ENCODE data around the gene TUBA3D.
A peak's percentile ranks its signal among the peaks of the same experiment; 100 is the strongest.
"Not testable (repeated sequence)": the region's sequence is repeated elsewhere in the genome, so short reads cannot be mapped to it uniquely, and the experiment has no call there.

TUBA3D gene

DNA sequence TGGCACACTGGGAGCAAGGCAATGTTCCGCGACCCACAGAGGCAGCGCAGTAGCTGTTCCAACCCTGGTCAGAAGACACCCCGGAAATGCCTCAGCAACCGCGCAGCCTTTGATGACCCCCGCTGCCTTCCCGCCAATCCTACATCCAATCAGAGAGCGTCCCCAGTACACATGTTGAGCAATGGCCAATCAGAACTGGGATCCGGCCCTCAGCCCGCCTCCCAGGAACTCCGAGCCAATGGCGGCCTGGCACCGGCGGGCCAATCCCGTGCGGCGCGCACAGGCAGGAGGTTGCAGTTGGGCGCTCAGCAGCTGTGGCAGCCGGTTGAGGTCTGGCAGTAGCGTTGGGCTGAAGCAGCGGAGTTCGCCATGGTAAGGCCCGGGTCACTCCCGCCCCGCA, at the start of gene TUBA3D:
Gene TUBA3D, plus strand, starts transcription at position 289 of the 400 bp plus-strand sequence. Its CDS starts 81 bp downstream, at position 370.
- no peak for DNase-seq

DNA sequence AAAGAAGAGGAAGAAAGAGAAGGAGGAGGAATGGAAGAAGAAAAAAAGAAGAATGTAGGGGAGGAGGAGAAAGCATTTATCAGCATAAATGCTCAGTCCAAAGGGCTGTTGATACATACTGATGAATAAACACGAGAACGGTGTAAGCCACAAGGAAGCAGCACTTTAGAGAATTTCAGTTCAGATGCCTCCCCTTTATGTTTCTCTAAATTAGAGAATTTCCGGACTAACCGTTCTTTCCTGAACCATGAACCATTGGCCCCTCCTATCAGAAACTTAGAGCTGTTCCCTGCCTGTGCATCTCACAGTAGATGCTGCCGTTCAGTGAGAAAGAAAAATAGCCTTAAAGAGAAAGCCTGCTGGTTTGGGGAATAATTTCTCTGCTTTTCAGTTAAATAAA, 49.2 kb upstream of the TUBA3D start:
- DNase-seq: no peak

DNA sequence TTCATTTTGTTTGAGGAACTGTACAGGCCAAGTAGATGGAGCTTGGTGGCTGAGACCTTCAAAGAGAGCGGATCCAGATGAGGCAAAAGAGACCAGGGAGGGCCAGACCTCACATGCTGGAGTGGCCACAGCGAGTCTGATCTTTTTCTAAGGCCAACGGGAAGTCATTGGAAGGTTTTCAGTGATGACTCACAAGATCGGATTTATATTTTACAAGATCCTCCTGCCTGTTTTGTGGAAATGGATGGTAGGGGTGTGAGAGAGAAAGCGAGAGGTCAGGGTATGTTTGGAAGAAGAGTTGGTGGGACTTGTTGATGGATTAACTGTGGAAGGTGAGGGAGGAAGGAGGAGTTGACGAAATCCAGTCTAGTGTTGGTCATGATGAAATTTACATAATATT, 44.6 kb upstream of the TUBA3D start:
- no peak for DNase-seq

DNA sequence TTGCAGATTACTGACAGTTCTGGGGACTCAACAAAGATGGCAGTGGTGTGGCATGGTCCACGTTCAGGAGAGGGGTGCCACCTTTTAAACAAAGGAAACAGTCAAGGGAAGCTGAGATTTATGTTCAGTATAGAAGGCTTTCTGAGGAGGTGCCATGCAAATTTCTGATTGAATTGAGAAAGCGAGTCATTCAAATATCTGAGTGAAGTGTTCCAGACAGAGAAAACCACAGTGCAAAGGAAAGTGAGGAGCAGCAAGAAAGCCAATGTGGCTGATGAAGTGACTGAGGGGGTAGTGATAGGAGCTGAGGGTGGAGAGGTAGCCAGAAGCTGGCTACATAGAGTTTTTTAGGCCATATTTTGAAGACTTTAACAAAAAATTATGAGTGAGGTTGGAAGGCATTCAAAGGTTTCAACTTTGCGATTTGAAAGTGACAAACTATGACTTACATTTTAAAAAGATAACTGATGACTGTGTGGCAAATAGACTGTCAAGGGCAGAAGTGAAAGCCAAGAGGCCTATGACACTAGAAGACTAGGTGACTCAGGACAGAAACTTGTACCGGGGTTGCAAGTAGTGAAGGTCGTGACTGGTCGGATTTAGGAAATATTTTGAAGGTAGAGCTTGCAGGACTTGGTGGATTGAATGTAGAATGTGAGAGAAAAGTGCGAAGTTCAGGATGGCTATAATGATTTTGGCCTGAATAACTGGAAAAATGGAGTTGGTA, 35.0 kb upstream of the TUBA3D start:
- not testable (repeated sequence) for DNase-seq

DNA sequence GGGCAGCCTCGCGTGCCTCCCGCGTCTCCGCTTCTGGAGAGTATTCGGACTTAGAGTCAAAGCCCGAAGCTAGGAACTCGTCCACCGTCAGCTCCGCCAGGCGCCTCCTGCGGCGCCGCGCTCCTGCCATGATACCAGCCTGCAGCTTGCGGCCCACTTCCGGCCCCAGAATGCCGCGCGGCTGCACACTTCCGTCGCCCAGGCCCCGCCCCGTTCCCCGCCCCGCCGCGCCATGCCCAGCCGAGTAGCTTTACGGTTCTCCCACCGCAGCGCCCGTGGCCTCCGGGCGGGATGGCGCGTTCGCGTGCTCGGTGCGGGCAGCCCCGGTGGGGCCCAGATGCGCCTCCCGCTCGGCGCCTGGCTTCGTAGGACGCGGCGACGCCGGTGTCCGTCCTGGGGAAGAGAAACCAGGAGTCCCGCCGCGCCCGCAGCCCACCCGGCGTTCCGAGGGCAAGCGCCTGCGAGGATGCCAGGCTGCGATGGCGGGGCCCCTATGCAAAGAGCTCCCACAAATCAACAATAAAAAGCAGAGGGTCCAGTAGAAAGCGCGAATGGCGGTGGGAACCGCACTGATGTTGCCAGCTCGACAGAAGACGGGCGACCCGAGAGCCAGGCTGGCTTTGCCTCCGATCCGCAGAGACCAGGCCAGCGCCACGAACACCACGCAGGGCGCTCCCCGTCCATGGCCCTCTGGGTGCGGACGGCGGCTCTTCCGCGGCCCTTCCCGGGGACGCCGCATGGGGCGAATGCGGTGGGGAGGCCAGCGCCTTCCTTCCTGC, 31.0 kb upstream of the TUBA3D start:
- not testable (repeated sequence) for DNase-seq

DNA sequence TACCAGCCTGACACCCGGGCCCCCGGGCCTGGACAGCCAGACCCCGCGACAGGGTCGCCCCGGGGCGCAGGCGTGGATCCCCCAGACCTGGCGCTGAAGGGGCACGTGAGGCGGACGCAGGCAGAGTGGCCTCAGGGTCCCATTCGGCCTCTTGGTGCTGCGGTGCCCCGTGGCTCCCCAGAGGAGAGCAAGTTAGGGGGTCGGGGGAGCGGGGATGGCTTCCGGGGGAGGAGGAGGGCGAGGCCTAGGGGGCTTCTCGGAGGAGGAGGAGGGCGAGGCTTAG, 30.5 kb upstream of the TUBA3D start:
- DNase-seq: not testable (repeated sequence)

DNA sequence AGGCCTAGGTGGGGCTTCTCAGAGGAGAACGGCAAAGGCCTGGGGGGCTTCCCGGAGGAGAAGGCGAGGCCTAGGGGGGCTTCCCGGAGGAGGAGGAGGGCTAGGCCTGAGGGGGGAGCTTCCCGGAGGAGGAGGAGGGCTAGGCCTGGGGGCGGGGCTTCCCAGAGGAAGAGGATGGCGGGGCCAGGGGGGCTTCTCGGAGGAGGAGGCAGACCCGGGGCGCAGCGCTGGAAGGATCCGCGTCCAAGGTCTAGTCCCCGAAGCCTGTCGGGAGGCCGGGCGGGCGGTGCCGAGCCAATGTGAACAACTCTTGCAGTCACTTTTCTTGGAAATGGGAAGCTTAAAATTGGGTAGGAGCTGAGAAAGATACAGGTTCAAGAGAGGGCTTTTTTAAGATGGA, 30.0 kb upstream of the TUBA3D start:
- DNase-seq: no peak

DNA sequence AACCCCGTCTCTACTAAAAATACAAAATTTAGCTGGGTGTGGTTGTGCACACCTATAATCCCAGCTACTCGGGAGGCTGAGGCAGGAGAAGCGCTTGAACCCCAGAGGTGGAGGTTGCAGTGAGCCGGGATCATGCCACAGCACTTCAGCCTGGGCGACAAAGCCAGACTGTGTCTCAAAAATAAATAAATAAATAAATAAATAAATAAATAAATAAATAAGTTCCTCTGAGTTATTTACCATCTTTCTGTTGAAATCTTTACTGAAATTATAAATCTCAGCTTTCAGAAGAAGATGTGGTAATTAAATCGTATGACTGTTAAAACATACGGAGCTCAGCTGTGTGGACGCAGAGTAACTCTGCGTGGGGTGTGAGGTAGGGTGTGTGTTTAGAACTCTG, 27.9 kb upstream of the TUBA3D start:
- not testable (repeated sequence) for DNase-seq

DNA sequence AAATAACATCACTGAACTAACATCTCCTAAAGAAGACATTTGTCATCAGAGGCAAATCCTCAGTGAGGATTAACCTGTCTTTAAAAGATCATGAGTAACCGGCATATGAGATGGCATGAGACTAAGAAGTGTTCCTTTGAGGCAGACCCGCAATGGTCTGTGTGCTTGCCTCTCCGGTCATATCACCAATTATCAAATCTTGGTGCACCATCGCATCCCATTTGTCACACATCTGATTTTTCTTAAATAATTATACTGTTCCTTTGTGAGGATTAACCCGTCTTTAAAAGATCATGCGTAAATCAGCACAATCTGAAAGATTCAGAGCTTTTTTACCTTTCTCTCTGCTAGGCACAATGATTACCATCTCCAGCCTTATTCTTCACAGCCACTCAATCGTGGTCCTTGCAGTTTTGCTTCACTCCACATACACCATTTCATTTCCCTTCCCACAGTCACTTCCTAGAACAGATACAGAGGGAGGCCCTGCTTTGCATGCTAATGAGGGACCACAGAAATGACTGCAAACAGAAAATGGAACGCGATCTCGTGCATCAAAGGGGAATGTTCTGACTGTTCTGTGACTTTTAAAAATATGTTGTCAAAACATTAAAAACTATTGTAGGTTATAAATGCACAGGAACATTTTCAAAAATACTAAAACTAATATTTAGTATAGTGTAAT, 24.5 kb upstream of the TUBA3D start:
- DNase-seq: not testable (repeated sequence)

DNA sequence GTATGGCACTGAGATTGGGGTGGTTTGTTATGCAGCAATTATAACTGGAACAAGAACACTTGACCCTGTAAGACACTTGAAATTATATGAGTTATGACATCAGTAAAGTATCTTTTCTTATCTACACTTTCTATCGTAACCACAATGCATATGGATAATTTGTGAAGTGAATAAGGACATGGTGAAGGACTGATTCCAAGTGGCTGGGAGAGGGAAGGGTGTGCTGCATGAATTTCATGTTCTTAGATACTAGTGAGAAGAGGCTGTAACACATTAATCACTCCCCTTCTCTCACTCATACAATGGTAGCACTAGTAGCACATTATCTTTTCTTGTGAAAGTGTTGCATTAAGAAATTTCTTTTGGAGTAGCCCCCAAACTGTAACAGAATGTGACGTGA, 21.0 kb upstream of the TUBA3D start:
- not testable (repeated sequence) for DNase-seq

DNA sequence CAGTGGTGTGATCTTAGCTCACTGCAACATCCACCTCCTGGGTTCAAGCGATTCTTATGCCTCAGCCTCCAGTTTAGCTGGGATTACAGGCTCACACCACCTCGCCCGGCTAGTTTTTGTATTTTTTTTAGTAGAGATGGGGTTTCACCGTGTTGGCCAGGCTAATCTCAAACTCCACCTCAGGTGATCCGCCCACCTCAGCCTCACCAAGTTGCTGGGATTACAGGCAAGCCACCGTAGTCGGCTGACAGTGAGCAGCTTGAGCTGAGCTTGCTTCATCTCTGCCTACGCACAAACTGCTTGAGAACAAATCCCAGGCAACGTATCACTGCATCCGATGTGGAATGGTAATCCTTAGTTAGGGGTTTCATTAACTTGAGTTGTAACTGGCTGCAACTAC, 8.2 kb upstream of the TUBA3D start:
- not testable (repeated sequence) for DNase-seq

DNA sequence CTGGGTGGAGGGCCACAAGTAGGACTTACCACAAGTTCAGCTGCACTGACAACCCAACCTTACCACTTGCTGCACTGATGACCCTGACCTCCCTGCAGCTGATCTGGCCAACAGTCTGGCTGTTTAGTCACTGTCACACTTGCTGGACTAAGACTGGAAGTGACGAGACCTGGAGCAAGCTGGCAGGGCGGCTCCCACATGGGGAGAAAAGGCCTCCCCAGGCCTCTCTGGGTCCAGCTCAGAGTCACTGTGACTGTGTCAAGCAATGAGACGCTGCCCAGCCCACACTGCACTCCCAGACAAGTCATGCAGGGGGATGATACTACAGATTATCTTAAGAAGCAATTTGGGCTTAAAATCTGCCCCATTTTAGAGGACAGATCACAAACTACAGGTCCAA, 5.0 kb upstream of the TUBA3D start:
- not testable (repeated sequence) for DNase-seq

DNA sequence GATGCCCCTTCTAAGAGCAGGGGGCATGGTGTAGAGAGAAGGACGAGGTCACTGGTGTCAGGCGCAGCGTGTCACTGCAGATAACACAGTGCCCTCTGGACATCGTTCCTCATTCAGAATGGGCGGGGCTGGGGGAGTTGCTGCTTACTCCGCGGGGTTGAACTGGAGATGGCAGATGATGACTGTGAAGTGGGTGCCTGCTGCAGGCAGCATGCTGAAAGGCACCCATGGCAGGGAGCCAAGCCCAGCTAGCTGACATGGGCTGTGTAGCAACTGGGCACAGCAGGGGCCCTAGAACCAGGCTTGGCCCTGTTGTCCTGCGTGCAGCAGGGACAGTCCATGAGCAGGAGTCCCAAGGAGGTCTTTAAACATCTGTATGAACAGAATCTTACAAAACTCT, 4.3 kb upstream of the TUBA3D start:
- not testable (repeated sequence) for DNase-seq

DNA sequence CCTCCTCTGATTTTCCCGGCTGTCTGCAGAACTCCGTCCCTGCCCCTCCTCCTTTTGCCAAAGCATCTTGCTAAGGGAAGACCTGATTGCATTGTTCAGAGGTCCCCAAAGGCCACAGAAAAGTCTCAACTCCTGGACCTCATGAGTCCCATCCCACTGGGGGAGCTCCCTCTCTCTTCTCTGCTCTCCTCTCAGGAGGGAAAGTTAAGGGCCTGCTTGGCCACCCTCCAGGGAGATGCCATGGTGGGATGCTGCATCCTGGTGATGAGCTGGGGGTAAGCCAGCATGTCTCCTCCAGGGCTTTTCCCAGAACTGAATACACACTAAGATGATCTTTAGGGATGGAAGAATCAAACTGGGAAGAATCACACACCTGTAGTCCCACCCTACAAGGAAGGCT, 2.7 kb upstream of the TUBA3D start:
- not testable (repeated sequence) for DNase-seq

DNA sequence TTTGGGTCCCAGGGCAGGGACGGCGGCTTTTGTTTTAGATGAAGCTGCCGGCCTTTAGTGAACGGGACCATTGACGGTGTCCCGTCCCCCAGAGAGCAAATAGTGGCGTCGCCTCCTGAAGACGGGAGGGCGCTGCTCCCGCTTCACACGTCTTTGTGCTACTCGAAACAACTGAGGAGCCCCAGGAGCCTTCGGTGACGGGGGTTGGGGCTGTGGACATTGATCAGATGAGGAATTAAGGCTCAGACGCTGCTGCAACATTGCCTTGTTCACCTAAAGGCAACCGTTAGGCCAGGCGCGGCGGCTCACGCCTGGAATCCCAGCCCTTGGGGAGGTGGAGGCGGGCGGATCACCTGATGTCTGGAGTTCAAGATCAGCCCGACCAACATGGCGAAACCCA, 444 bp downstream of the TUBA3D start:
- DNase-seq: not testable (repeated sequence)

DNA sequence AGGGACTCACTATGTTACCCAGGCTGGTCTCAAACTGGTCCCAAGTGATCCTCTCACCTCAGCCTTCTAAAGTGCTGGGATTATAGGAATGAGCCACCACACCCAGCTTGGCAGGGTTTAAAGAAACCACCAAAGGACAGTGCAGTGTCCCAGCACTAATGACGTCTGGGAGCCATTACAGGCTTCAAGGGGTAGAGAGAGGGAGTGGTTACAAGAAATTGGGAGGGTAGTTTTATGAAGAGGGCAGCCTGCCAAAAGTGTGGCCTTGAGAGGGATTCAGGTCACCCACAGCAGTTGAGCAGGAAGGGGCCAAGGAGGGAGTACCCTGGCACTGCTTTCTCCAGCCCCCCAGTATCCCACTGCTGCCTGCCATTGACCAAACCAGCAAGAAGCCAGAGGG, 1.3 kb downstream of the TUBA3D start:
- not testable (repeated sequence) for DNase-seq

DNA sequence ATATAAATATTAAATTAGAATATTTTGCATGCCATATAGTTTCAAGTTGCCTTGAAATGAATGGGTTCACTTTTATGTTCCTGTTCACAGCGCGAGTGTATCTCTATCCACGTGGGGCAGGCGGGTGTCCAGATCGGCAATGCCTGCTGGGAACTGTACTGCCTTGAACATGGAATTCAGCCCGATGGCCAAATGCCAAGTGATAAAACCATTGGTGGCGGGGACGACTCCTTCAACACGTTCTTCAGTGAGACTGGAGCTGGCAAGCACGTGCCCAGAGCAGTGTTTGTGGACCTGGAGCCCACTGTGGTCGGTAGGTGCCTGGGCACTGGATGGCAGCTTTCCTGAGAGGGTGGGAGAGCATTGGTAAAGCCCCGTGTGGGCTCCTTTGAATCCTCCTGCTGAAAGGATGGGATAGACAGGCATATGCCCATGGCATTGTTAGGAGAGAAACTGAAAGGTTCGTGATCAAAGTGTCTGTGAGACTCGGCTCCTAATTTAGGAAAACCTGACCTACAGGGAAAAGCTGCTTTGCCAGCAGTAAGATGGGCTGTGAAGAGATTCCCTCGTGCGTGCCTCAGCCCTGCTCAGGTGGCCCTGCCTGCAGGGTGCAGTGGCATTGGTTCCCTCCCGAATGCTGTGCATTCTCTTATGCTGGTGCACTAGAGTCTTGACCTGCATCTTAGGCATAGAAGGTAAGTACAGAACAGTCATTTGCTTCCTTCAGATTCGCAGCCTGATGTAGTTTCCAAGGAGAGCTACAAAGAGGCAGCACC, 2.3 kb downstream of the TUBA3D start:
- DNase-seq: not testable (repeated sequence)

DNA sequence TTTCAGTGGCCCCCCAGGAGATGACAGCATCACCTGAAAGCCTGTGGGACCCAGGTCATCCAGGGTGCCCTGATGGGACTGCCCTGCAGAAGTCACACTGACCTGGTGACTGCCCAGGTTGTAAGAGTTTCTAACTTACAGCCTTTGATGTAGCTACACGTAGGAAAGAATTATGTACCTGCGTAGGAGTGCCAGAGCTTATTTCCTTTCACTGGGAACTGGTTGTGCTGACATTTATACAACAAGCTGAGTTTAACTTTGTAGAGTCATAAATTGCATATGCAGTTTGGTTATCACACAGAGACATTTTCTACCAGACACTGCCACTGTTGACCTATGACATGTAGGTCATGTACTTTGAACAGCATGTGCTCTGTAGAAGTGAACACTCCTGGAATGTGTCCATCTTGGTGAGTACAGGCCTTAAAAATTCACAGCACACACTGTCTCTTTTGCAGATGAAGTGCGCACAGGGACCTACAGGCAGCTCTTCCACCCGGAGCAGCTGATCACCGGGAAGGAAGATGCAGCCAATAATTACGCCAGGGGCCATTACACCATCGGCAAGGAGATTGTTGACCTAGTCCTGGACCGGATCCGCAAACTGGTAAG, 3.0 kb downstream of the TUBA3D start:
- DNase-seq: not testable (repeated sequence)

DNA sequence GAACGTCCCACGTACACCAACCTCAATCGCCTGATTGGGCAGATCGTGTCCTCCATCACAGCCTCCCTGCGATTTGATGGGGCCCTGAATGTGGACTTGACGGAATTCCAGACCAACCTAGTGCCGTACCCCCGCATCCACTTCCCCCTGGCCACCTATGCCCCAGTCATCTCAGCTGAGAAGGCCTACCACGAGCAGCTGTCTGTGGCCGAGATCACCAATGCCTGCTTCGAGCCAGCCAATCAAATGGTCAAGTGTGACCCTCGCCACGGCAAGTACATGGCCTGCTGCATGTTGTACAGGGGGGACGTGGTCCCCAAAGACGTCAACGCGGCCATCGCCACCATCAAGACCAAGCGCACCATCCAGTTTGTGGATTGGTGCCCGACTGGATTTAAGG, 4.4 kb downstream of the TUBA3D start:
- not testable (repeated sequence) for DNase-seq

DNA sequence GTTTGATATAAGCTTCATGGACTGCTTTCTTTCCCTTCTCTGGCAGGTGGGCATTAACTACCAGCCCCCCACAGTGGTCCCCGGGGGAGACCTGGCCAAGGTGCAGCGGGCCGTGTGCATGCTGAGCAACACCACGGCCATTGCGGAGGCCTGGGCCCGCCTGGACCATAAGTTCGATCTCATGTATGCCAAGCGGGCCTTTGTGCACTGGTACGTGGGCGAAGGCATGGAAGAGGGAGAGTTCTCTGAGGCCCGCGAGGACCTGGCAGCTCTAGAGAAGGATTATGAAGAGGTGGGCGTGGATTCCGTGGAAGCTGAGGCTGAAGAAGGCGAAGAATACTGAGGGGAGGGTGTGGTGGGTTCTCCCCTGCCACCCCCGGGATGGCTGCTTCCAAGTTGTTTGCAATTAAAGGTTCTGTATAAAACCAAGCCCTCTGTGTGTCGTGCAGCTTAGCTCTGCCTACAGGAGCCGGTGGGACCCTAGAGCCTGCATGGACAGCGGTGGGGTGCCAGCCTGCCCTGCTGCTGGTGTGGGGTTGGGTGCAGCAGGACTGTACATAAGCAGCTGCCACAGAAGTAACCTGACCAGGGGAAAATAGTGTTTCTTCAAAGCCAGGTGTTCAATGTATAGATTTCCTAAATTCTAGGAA, 6.7 kb downstream of the TUBA3D start:
- DNase-seq: peak in 1 of 2 experiments; percentile 11

DNA sequence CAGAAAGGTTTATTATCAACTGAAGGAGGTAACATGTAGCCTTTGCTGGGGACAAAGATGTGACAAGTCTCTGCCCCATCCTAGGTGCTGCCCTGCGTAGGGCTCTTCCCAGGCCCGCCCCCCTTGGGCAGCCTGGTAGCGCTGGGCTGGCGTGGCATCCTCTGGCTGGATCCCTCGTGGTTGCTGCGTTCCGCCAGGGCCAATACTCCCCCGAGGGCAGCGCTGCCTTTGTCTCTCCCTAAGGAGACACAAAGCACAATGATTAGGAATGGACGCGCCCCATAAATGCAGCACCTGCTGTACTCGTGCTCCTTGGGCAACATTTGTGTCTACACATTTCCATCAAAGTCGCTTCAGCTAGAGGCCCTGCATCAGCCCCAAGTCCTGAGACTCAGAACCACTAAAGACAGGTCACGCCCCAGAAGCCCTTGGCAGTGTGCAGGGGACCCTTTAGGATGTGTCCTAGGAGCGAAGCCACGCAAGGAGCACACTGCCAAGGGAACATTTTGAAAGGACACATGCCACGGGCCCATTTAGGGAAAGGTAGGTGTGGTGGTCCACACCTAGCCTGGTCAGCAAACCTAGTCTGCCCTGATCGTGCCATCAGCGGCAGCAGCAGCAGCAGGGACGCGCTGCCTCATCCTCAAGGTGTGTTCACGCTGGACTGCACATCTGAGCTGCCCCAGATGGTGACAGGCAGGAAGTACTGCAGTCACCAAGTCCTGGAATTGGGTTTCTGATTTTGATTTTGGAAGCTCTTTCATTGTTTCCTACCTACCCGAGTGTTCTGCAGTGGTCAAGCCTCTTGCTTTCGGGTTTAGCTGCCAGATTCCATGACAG, 8.3 kb downstream of the TUBA3D start:
- peak in 1 of 2 experiments; percentile 17 for DNase-seq
